Neuronal stem cell (in vitro differentiated cells): ENCODE data around the gene WDR86.

Experiments
- DNase-seq: peaks from one replicate; pipeline ENCODE4 v3.0.0-alpha.2; 2013; ENCODE audit warnings: low spot score
- H2AFZ ChIP-seq: one replicate; pipeline ENCODE4 v1.6.1; 2013; ENCODE audit warnings: mild to moderate bottlenecking, low read length, inconsistent platforms
- H2AK5ac ChIP-seq: 2 replicates; pipeline ENCODE4 v1.6.1; 2013; ENCODE audit warnings: low read depth, mild to moderate bottlenecking, inconsistent platforms, low read length, moderate library complexity, mixed read lengths
- H2BK120ac ChIP-seq: 2 replicates; pipeline ENCODE4 v1.6.1; 2013; ENCODE audit warnings: low read depth, mild to moderate bottlenecking, inconsistent platforms, low read length, moderate library complexity, mixed read lengths
- H2BK12ac ChIP-seq: one replicate; pipeline ENCODE4 v1.6.1; 2013; ENCODE audit warnings: low read length, inconsistent platforms
- H2BK15ac ChIP-seq: 2 replicates; pipeline ENCODE4 v1.6.1; 2013; ENCODE audit warnings: mild to moderate bottlenecking, low read length, inconsistent platforms, mixed read lengths
- H2BK5ac ChIP-seq: one replicate; pipeline ENCODE4 v1.6.1; 2013; ENCODE audit warnings: inconsistent platforms, mild to moderate bottlenecking, low read length, moderate library complexity
- H3K14ac ChIP-seq: one replicate; pipeline ENCODE4 v1.6.1; 2013; ENCODE audit warnings: low read length, inconsistent platforms
- H3K18ac ChIP-seq: 2 replicates; pipeline ENCODE4 v1.6.1; 2013; ENCODE audit warnings: low read length, inconsistent platforms
- H3K23ac ChIP-seq: 2 replicates; pipeline ENCODE4 v1.6.1; 2013; ENCODE audit warnings: low read depth, mild to moderate bottlenecking, mixed read lengths, low read length, inconsistent platforms; ENCODE audit not compliant: poor library complexity
- H3K27ac ChIP-seq: replicated peaks from 3 replicates; pipeline ENCODE4 v1.5.1; 2013; ENCODE audit warnings: low read length, inconsistent platforms
- H3K27me3 ChIP-seq, 3 experiments: 2 replicates each; pipeline ENCODE4 v1.6.1; 2013; ENCODE audit warnings: low read length in 3 of 3, mild to moderate bottlenecking in 2 of 3, inconsistent platforms in 1 of 3, low read depth in 1 of 3, mixed read lengths in 1 of 3, moderate library complexity in 1 of 3; ENCODE audit not compliant: control insufficient read depth in 3 of 3, insufficient read depth in 3 of 3
- H3K36me3 ChIP-seq, 2 donors: replicated peaks in 1 of 2; 2 replicates each; pipeline ENCODE4 v1.6.1; 2013; ENCODE audit warnings: low read length in 2 of 2; ENCODE audit not compliant: control insufficient read depth in 2 of 2, insufficient read depth in 2 of 2
- H3K4ac ChIP-seq: 2 replicates; pipeline ENCODE4 v1.6.1; 2013; ENCODE audit warnings: inconsistent platforms, mild to moderate bottlenecking, low read length, moderate library complexity
- H3K4me1 ChIP-seq, 2 donors: 1 replicate in 1 of 2; 2 replicates in 1 of 2; pipeline ENCODE4 v1.6.1; 2013; ENCODE audit warnings: low read length in 2 of 2, low read depth in 1 of 2; ENCODE audit not compliant: control insufficient read depth in 2 of 2, insufficient read depth in 1 of 2
- H3K4me2 ChIP-seq: one replicate; pipeline ENCODE4 v1.6.1; 2013; ENCODE audit warnings: mild to moderate bottlenecking, low read length, inconsistent platforms; ENCODE audit not compliant: insufficient read depth, poor library complexity, severe bottlenecking
- H3K4me3 ChIP-seq, 2 donors: 2 replicates each; pipeline ENCODE4 v1.5.1; 2013; ENCODE audit warnings: low read length in 2 of 2, mild to moderate bottlenecking in 2 of 2, inconsistent platforms in 1 of 2, moderate library complexity in 1 of 2
- H3K79me1 ChIP-seq: one replicate; pipeline ENCODE4 v1.6.1; 2013; ENCODE audit warnings: low read depth, mild to moderate bottlenecking, inconsistent platforms, low read length, moderate library complexity
- H3K9ac ChIP-seq: one replicate; pipeline ENCODE4 v1.6.1; 2013; ENCODE audit warnings: mild to moderate bottlenecking, low read depth, low read length, inconsistent platforms; ENCODE audit not compliant: poor library complexity
- H3K9me3 ChIP-seq, 2 donors: replicated peaks in 1 of 2; 2 replicates each; pipeline versions ENCODE3 to v1.6.1; 2013; ENCODE audit warnings: low read length in 2 of 2, mild to moderate bottlenecking in 2 of 2, inconsistent platforms in 1 of 2, low read depth in 1 of 2, mixed read lengths in 1 of 2, moderate library complexity in 1 of 2; ENCODE audit not compliant: control insufficient read depth in 2 of 2, insufficient read depth in 1 of 2
- H4K8ac ChIP-seq: one replicate; pipeline ENCODE4 v1.6.1; 2013; ENCODE audit warnings: low read depth, mild to moderate bottlenecking, inconsistent platforms, low read length, moderate library complexity
- H4K91ac ChIP-seq: one replicate; pipeline ENCODE4 v1.6.1; 2013; ENCODE audit warnings: low read length, low read depth, mild to moderate bottlenecking, inconsistent platforms; ENCODE audit not compliant: poor library complexity
- WGBS, 2 donors: extraction: QIAGEN DNeasy Blood & Tissue Kit; methylation state at CpG; one replicate each; pipeline ENCODE4 v1.1.7; 2013; ENCODE audit warnings: missing lambda C conversion rate in 2 of 2, mixed read lengths in 1 of 2; ENCODE audit not compliant: insufficient read length in 2 of 2, insufficient replicate concordance in 1 of 2; ENCODE audit errors: extremely low coverage in 2 of 2; 5-methylcytosine and 5-hydroxymethylcytosine counted together

The WDR86 gene

DNA sequence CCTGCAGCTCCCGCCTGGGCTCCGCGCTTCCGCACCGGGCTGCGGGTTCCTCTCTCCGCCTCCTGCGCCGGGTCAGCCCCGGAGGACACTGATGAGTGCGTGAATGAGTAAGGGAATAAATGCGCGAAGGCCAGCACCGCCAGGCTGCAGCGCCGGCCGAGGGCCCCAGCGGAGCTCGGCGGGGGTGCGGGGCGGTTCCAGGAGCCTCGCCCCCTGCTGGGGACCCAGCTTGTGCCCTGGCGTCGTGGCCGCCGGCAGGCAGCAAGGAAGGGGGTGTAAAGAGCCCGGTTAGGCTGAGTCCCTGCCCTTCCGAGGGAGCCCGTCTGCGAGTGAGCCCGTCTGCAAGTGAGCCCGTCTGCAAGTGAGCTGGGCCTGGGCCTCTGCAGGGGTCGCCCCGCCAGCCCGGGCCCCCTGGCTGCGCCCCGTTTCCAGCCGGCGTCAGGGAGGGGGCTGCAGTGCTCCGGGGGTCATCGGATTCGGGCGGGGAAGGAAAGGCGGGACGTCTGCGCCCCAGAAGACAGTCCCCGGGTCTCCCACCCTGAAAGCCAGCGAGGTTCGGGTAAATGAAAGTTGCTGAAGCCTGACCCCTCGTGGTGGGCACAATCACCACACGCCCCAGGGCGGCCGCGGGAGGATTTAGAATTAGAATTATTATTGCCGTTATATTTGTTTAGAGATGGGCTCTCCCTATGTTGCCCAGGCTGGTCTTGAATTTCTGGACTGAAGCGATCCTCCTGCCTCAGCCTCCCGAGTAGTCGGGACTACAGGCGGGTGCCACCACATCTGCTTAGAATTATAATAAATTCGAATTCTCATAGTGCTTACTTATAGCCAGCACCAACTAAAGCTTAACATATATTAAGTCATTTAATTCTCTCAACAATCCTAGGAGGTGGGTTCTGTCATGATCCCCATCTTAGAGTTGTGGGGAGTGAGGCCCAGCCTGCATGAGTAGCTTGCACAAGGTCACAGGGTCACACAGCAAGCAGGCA lies 38.7 kb upstream of the WDR86 start:
- Histone ChIP-seq H2BK15ac (peak overlapping the region; percentile 90), H2BK12ac (peak overlapping the region; percentile 68), H3K27ac (no peak overlapping the region), H3K9me3 (no peaks in the 10 kb centered on the region), H3K18ac (peak overlapping the region; percentile 98), H3K27me3 (peaks cover 0 to 35% (median 8%) of the 10 kb centered on the region in 3 experiments), H2AFZ (peak overlapping the region; percentile 99), H3K79me1 (no peaks in the 10 kb centered on the region), H4K8ac (no peak overlapping the region), H2AK5ac (peak overlapping the region; percentile 74), H2BK120ac (no peak overlapping the region), H3K23ac (peak overlapping the region; percentile 87), H3K4me1 (peaks cover 0 to 6% of the 10 kb centered on the region in 2 donors), H2BK5ac (no peak overlapping the region), H3K4me2 (peak overlapping the region; percentile 98), H3K4ac (no peak overlapping the region), H3K36me3 (no peaks in the 10 kb centered on the region), H3K14ac (peak overlapping the region; percentile 92), H3K4me3 (peak overlapping the region; percentile 30 to 74), H3K9ac (peak overlapping the region; percentile 84), H4K91ac (no peak overlapping the region)
- DNase-seq = peak; percentile 68
- no CpG with 5 or more reads among the region's 61 CpGs for WGBS, 2 donors

DNA sequence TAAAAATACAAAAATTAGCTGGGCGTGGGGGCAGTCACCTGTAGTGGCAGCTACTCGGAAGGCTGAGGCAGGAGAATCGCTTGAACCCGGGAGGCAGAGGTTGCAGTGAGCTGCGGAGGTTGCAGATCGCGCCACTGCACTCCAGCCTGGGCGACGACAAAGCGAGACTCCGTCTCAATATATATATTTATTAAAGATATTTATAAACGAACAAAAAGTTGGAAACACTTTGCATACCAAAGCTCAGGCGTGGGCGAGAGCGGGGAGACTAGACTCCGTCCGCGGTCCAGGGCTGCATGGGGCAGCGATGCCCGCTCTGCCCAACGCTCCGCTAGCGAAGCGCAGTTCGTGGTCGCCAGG lies 38.0 kb upstream of the WDR86 start:
- no peak overlapping the region for H3K27ac ChIP-seq
- H3K18ac ChIP-seq = peak overlapping the region; percentile 98
- peak overlapping the region; percentile 99 for H2AFZ ChIP-seq
- no peak overlapping the region for H2BK12ac ChIP-seq
- no peaks in the 10 kb centered on the region for H3K79me1 ChIP-seq
- no peak overlapping the region for H2BK5ac ChIP-seq
- H2BK15ac ChIP-seq = peak overlapping the region; percentile 90
- H3K9ac ChIP-seq = peak overlapping the region; percentile 84
- peaks cover 0 to 35% (median 8%) of the 10 kb centered on the region in 3 experiments for H3K27me3 ChIP-seq
- H3K4me2 ChIP-seq = peak overlapping the region; percentile 98
- peaks cover 0 to under 1% of the 10 kb centered on the region in 2 donors for H3K9me3 ChIP-seq
- H3K36me3 ChIP-seq = no peaks in the 10 kb centered on the region
- H2AK5ac ChIP-seq = peak overlapping the region; percentile 53
- no peak overlapping the region for H4K8ac ChIP-seq
- no peaks in the 10 kb centered on the region for H3K4me1 ChIP-seq
- no peak for DNase-seq
- no CpG with 5 or more reads among the region's 26 CpGs for whole genome bisulfite sequencing, 2 donors
- H4K91ac ChIP-seq = no peak overlapping the region
- H3K4me3 ChIP-seq = peak overlapping the region in 1 of 2 donors; percentile 74
- H3K14ac ChIP-seq = peak overlapping the region; percentile 92
- H2BK120ac ChIP-seq = no peak overlapping the region
- H3K23ac ChIP-seq = peak overlapping the region; percentile 87
- H3K4ac ChIP-seq = no peak overlapping the region

DNA sequence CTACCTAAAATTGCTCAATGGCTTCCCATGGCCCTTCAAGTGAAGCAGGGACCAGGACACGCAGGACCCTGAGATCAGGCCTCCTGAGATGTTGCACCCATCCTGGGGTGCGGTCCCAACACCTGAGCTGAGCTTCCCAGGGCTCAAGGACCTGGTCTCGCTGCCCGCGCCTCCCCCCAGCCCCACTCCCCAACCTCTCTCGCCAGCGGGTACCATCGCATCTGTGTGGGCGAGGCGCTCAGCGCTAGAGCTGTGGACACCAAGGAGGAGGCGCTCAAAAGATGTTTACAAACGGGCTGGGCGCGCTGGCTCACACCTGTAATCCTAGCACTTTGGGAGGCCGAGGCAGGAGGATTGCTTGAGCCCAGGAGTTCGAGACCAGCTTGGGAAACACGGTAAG lies 37.5 kb upstream of the WDR86 start:
- Histone ChIP-seq H3K27me3 (peaks cover 0 to 35% (median 8%) of the 10 kb centered on the region in 3 experiments), H2BK12ac (no peak overlapping the region), H2AFZ (no peak overlapping the region), H2BK15ac (peak overlapping the region; percentile 58), H3K23ac (peak overlapping the region; percentile 43), H3K9me3 (peaks cover 0 to 3% of the 10 kb centered on the region in 2 donors), H3K4me3 (no peak overlapping the region), H3K9ac (no peak overlapping the region), H3K18ac (peak overlapping the region; percentile 35), H3K36me3 (no peaks in the 10 kb centered on the region), H3K79me1 (no peaks in the 10 kb centered on the region), H3K4me2 (no peak overlapping the region), H3K4ac (no peak overlapping the region), H3K14ac (no peak overlapping the region), H2BK5ac (no peak overlapping the region), H4K91ac (no peak overlapping the region), H4K8ac (no peak overlapping the region), H3K27ac (no peak overlapping the region), H2BK120ac (no peak overlapping the region), H3K4me1 (no peaks in the 10 kb centered on the region), H2AK5ac (peak overlapping the region; percentile 63)
- WGBS, 2 donors = no CpG with 5 or more reads among the region's 18 CpGs
- no peak for DNase-seq

GRCh38 chr7:151446412-151446811 lies 36.6 kb upstream of the WDR86 start:
- H3K27me3 ChIP-seq = peaks cover 0 to 32% (median 8%) of the 10 kb centered on the region in 3 experiments
- no peaks in the 10 kb centered on the region for H3K4me1 ChIP-seq
- H2AFZ ChIP-seq = no peak overlapping the region
- no peaks in the 10 kb centered on the region for H3K79me1 ChIP-seq
- H3K4ac ChIP-seq = no peak overlapping the region
- no peak overlapping the region for H4K8ac ChIP-seq
- H3K4me3 ChIP-seq = no peak overlapping the region
- no peak overlapping the region for H2BK15ac ChIP-seq
- H3K9ac ChIP-seq = no peak overlapping the region
- no peak overlapping the region for H3K4me2 ChIP-seq
- no peak overlapping the region for H3K27ac ChIP-seq
- H2BK5ac ChIP-seq = no peak overlapping the region
- no peak overlapping the region for H2BK12ac ChIP-seq
- H3K14ac ChIP-seq = no peak overlapping the region
- no peaks in the 10 kb centered on the region for H3K36me3 ChIP-seq
- peaks cover 0 to 3% of the 10 kb centered on the region in 2 donors for H3K9me3 ChIP-seq
- no peak overlapping the region for H3K18ac ChIP-seq
- no peak overlapping the region for H2AK5ac ChIP-seq
- DNase-seq = no peak
- no CpG with 5 or more reads among the region's 2 CpGs for WGBS, 2 donors
- no peak overlapping the region for H4K91ac ChIP-seq
- H3K23ac ChIP-seq = no peak overlapping the region
- H2BK120ac ChIP-seq = no peak overlapping the region
